DOHH2 (cell line): ENCODE measurements around the gene MTNR1B.

Experiments used
- EZH2phosphoT487 ChIP-seq: fragments of 200-600 bp; sonication (generic); IDR thresholded peaks from 2 replicates; pipeline ENCODE4 v1.6.1; 2017; ENCODE audit warnings: borderline replicate concordance, mild to moderate bottlenecking, antibody characterized with exemption, low read length, moderate library complexity, mixed read lengths
- TF ChIP-seq, protein P1 (sequence below): fragments of 200-600 bp; sonication (generic); IDR thresholded peaks from one replicate; pipeline ENCODE4 v1.5.1; 2014; ENCODE audit warnings: antibody characterized with exemption, mild to moderate bottlenecking, low read depth, low read length; ENCODE audit not compliant: poor library complexity, severe bottlenecking

DNA sequence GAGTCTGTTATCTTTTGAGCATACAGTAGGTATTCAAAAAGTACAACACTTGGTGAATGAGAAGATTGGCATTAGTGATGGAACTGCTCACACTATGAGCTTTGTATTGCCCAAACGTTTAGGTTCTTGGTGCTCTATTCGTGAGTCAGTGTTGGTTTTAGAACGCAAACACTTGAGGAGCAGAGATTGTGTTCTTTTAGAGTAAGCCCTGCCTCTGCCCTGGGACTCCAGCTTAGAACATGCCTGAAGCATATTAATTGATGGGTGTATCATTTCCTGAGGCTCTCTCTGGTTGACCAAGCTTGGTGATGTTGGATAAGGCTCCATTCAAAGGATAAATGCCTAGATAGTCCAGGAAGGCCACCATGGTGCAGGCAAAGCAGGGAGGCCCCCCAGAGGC, 10.9 kb downstream of the MTNR1B start:
- TF ChIP-seq, protein P1, sequence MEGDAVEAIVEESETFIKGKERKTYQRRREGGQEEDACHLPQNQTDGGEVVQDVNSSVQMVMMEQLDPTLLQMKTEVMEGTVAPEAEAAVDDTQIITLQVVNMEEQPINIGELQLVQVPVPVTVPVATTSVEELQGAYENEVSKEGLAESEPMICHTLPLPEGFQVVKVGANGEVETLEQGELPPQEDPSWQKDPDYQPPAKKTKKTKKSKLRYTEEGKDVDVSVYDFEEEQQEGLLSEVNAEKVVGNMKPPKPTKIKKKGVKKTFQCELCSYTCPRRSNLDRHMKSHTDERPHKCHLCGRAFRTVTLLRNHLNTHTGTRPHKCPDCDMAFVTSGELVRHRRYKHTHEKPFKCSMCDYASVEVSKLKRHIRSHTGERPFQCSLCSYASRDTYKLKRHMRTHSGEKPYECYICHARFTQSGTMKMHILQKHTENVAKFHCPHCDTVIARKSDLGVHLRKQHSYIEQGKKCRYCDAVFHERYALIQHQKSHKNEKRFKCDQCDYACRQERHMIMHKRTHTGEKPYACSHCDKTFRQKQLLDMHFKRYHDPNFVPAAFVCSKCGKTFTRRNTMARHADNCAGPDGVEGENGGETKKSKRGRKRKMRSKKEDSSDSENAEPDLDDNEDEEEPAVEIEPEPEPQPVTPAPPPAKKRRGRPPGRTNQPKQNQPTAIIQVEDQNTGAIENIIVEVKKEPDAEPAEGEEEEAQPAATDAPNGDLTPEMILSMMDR = no peak
- no peak for TF ChIP-seq EZH2phosphoT487
